Stimulated activated CD8-positive, alpha-beta memory T cell treated with anti-CD3 and anti-CD28 coated beads, Interleukin-4, amount 100 ng/mL, for 48 hours (primary cell): ENCODE results near the gene TNIP3.
A peak's percentile ranks its signal among the peaks of the same experiment; 100 is the strongest.

ENCODE experiments used
- DNase-seq: peaks from one replicate; pipeline ENCODE4 v3.0.0-alpha.2; 2020

The TNIP3 gene

DNA sequence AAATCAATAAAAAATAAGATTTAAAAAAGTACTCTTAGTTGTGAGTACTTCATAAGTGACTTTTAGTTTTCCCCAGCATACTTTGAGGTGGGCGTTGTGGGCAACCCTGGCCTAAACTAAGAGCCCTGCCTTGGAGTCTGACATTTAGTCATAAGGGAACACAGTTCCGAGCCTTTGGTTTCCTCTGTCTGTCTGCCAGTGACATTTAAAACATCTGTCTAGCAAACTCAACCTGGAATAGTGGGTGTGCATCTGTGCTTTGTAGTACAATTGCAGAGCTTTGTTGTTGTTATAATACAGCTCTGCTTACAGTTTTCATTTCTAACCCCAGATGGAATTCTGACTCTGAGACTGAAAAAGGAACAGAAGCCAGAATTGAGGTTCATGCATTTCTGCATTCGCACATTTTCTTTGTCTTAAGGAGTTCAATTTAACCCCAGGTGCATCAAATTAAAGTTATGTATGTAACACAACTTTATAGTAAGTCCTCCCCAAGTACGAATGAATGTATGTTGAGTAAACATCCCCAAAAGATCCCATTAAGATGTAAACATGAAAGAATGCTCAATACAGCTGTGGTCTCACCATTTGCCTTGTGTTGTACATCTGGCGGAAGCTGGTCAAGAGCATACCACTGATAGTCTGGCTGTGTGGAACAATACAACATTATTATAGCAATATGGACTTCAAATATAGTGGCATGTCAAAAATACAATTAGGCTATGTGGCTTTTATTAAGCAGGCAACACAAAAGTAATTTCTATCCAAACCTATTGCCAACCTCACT, 25.9 kb downstream of the TNIP3 start:
- DNase-seq, result peak; percentile 58

- DNase-seq, result no peak
These were observed 33.8 kb downstream of the TNIP3 start for GRCh38 chr4:121130326-121130660.

GRCh38 chr4:121129606-121130325, 34.4 kb downstream of the TNIP3 start:
- DNase-seq, result no peak

DNA sequence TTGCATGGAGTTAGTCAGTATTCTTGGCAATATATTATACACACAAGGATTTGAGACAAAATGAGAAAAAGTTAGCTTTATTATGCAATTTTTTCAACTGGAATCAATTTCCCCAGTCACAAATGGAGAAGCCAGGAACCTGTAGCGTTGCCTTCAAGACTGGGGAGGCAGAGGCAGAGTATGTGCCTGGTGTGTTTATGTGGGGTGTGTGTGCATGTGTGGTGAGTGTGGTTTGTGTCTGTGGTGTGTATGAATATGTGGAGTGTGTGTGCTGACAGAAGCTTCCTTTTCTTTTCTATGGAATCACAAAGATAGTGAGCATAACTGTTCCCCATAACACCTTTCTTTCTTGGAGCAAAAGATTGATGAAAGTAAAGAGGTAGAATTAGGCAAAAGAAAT, 37.0 kb downstream of the TNIP3 start:
- DNase-seq, result no peak

DNA sequence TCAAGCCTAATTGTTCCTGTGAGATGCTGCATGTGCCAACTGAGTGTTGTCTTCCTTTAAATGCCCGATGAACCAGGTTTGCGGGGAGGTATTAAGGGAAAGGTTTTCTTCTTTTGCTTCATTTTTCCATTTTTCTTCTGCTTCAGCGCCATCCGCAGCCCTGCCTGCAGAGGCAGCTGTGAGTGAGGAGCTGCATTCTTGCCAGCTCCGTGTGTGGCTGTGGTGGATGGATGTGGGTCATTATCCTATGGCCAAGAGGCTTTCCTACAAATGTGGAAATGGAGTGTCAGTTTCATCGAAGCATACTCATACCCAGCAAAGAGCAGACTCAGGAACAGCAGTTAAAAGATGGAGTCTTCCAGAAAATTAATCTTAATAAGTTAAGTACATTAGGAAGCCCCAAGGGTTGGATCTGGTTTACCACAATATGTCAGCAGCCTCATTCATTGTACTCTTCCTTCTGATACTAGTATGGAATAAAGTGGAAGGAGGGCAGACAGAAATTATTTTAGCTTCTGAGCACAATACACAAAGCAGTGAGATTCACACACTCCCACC, 37.6 kb downstream of the TNIP3 start:
- DNase-seq, result no peak

- DNase-seq, result no peak
These were observed 38.6 kb downstream of the TNIP3 start for GRCh38 chr4:121125498-121125885.

- no peak for DNase-seq
These were observed 41.5 kb downstream of the TNIP3 start for GRCh38 chr4:121122661-121123060.

DNA sequence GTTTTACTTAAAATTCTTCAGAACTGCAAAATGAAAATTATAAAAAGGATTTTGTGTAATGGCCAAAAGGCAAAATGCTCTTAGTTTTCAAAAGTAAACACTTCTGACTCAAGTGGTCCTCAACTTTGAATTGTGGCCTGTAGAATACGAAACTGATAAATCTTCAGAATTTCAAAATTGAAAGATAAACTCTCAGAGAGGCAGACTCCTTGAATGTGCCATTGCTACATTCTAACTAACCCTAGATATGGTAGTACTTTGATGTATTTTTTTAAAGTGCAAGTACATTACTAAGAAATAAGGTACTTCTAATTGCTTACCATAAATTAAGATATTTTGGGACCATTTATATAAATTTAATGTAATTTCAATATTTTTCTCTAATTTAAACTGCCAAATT, 44.4 kb downstream of the TNIP3 start:
- no peak for DNase-seq

- no peak for DNase-seq
These were observed 45.8 kb downstream of the TNIP3 start for GRCh38 chr4:121118344-121118743.

DNA sequence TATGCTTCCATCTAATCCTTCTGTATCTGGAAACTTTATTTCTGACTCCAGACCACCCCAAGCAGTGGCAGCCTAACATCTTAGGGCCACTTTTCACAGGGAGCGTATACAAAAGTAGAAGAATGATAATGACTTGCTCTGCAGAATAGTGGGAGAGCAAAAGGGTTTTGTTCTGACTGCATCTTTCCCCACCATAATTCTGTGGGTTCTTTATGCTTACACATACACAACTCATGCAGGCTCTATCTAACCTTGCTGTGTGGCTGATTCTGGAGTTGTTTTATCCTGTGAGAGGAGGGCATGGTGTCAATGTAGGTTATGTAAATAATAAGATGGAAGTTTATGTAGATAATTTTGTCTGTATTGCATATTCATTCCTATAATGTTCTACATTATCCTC, 49.4 kb downstream of the TNIP3 start:
- no peak for DNase-seq

DNA sequence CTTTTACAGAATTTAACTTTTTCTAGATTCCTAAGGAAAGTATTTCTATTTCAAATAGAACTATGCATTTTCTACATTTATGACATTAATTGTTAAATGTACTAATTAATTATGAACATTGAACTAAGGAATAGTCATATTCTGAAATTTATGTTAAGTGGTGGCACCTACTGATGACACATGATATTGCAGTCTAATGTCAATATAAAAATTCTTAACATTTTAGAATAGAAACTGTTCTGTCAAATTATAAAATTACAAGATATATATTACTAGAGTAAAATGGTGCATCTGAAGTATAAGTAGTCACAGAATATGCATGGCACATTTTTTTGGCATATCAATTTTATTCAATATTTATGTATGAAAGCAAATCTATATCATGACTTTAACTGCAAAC, 51.6 kb downstream of the TNIP3 start:
- DNase-seq, result no peak

DNA sequence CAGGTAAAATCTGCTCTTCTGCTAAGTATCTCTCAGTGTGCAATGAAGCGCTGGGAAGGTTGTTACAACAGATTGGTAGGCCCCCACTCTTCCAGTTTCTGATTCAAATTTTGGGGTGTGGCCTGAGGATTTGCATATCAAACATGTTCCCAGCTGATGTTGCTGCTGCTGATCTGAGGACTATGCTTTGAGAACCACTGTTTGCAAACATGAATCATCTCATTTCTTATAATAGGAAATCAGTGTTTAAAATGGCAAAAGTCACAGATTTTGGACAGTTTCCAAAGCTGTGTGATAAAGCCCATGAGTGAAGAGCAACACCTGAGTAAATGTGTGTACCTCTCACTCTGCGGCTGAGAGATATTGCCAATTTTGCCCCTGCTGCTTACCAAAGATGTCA, 55.6 kb downstream of the TNIP3 start:
- no peak for DNase-seq

DNA sequence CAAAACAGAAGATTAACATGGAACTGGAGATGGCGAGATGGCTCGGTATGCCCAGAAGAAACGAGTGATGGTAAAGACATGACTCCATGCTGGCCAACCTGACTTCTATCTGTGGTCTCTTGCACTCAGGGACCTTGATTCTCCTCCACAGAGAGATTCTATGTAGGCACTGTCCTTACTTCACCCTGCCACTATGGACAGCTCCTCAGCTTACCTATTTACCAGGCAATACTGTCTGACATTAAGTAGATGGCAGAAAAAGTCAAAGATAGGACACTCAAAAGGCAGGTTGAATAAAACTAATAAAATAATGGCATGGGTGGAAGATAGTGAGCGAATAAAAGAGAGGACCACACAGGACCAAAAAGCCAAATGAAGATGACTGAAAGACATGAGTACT, 56.6 kb downstream of the TNIP3 start:
- DNase-seq, result no peak

GRCh38 chr4:121100093-121100775, 63.9 kb downstream of the TNIP3 start:
- no peak for DNase-seq

DNA sequence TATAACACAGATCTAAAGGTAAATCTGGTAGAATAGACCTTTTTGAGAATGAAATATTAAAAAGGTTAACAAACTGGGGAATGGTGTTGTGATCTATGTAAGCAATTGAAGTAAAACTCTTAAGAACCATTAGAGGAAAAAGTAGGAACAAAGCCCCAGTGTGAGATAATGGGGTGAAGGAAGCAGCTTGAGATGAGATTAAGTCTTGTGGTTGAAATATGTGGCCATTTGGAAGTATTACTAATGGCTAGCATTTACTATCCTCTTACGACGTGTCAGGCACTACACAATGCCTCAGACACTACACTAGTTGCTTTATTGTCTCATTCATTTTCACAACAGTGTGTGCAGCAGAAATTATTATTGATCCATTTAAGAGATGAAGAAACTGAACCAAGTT, 65.9 kb downstream of the TNIP3 start:
- no peak for DNase-seq

DNA sequence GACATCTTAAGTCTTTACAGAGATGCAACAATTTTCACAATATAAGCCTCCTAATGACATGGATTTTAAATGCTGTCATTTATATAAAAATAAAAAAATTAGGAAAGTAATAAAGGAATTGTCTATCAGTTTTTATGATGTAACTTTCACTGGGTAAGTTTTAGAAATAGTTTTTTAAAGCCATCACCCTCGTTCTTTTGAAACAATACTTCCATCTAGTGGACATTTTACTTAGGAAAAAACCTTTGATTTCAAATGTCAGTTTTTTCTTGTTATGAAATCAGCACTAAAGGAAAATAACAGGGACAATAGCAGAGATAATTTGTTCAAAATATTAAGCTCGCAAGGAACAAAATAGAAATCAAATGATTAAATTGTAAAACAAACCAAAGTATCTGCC, 67.5 kb downstream of the TNIP3 start:
- DNase-seq, result no peak

- DNase-seq, result no peak
These were observed 67.9 kb downstream of the TNIP3 start for GRCh38 chr4:121096191-121096590.

DNA sequence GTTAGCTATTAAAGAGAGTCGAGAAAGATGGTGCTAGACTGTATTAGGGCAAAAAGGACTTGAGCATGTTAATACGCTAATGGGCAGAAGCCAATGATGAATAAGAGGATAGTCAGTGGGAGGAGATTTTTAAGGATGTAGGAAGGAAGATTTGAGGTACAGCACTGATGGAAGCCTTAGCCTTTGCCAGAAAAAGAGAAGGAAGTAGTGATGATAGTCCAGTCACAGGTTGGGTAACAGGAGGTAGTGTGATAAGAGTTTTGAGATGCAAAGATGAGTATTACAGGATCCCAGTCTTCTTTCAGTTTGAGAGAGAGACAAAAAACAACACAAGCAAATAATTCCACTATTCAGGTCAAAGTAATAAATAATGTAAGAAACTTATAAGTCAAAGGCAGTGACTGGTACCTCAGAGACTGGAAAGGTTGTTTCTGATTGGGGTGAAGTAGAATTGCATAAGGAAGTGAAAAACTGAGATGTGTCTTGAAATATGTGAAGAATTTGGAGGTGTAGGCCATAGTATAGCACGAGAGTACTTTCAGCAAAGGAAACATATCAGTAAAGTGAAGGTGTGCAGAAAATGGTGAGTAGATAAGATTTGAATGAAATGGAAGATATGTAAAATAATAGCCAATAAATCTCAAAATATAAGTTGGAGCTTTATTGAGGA, 69.7 kb downstream of the TNIP3 start:
- no peak for DNase-seq

- DNase-seq, result no peak
These were observed 70.9 kb downstream of the TNIP3 start for GRCh38 chr4:121093261-121093660.

DNA sequence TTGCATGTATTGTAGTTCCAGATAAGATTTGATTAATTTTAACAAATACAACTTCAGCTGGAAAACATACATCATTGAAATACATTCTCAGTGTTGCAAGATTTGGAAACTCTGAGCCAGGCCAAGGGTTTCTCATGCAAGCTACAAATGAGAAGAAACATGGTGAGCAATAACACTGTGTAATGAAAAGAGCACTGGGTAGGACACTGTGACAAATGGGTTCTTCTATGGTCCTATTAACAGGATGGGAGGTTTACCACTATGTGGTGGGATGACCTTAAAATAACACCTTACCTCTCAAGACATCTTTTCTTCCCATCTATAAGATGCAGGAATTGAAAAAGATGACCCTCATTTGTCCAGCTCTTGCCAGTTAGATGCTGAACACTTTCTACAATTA, 72.2 kb downstream of the TNIP3 start:
- no peak for DNase-seq

DNA sequence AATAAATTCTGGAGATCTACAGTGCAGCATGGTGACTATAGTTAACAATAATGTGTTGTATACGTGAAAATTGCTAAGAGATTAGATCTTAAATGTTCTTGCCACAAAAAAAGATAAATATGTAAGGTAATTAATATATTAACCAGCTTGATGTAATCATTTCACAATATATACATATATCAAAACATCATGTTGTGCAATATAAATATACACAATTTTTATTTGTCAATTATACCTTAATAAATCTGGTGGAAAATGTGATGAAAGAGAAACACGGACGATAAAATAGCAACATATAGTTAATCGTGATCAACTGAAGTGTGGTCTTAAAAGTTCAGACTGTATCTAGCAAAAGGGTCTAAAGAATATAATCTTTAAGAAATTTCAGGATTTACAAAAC, 75.3 kb downstream of the TNIP3 start:
- DNase-seq, result no peak
